A673 (cell line): ENCODE results near the gene RAPGEF4. TPM values are rescaled to one million over a fixed set of nuclear protein-coding genes. Genes with fewer than 3 reads are reported as not detected.

Source experiments
- BruUV-seq: library from RNA; stranded (reverse); fragments of 400-500 nt; replicated peaks from 2 replicates; lab custom pipeline; 2021; lab: Mats Ljungman, UMichigan
- CTCF ChIA-PET: fragments of 300-600 bp; sonication (Branson Sonifier 250); formaldehyde crosslinking; loops from one replicate; lab custom pipeline; 2022; ENCODE audit warnings: antibody characterized with exemption; lab: Charles Lee
- POLR2A ChIA-PET: fragments of 300-600 bp; sonication (Branson Sonifier 250); formaldehyde crosslinking; loops from one replicate; lab custom pipeline; 2022; ENCODE audit warnings: antibody characterized with exemption; ENCODE audit not compliant: low non-redundant PET; lab: Charles Lee
- DNase-seq: peaks from one replicate; pipeline ENCODE4 v3.0.0-alpha.2; 2015; ENCODE audit warnings: low spot score
- H3K27ac ChIP-seq: fragments of 200-600 bp; sonication (generic); 2 replicates; pipeline ENCODE4 v1.5.1; 2016; ENCODE audit warnings: mixed run types, low read depth, mild to moderate bottlenecking, mixed read lengths, antibody characterized with exemption, low read length; ENCODE audit not compliant: poor library complexity, severe bottlenecking
- H3K27me3 ChIP-seq: fragments of 200-600 bp; sonication (generic); replicated peaks from 2 replicates; pipeline ENCODE4 v1.6.1; 2017; ENCODE audit warnings: mixed run types, low read depth, mild to moderate bottlenecking, mixed read lengths, antibody characterized with exemption, low read length; ENCODE audit not compliant: insufficient read depth, poor library complexity
- H3K36me3 ChIP-seq: fragments of 200-600 bp; sonication (generic); 2 replicates; pipeline ENCODE4 v1.6.1; 2016; ENCODE audit warnings: mixed run types, mild to moderate bottlenecking, mixed read lengths, antibody characterized with exemption, low read length; ENCODE audit not compliant: insufficient read depth, poor library complexity, severe bottlenecking
- H3K4me1 ChIP-seq: fragments of 200-600 bp; sonication (generic); 2 replicates; pipeline ENCODE4 v1.6.1; 2017; ENCODE audit warnings: mixed run types, mild to moderate bottlenecking, mixed read lengths, antibody characterized with exemption, low read length; ENCODE audit not compliant: insufficient read depth, poor library complexity, severe bottlenecking
- H3K4me3 ChIP-seq: fragments of 200-600 bp; sonication (generic); 2 replicates; pipeline ENCODE4 v1.5.1; 2016; ENCODE audit warnings: low read depth, mixed run types, mild to moderate bottlenecking, mixed read lengths, low read length; ENCODE audit not compliant: poor library complexity, severe bottlenecking
- H3K9me3 ChIP-seq: fragments of 200-600 bp; sonication (generic); 2 replicates; pipeline ENCODE4 v1.6.1; 2016; ENCODE audit warnings: mixed run types, low read depth, mild to moderate bottlenecking, mixed read lengths, antibody characterized with exemption, low read length; ENCODE audit not compliant: poor library complexity, severe bottlenecking
- EZH2 ChIP-seq: fragments of 200-600 bp; sonication (generic); IDR thresholded peaks from 2 replicates; pipeline ENCODE4 v1.6.1; 2017; ENCODE audit warnings: borderline replicate concordance, low read depth, mild to moderate bottlenecking, mixed read lengths, antibody characterized with exemption, low read length; ENCODE audit not compliant: poor library complexity, severe bottlenecking
- intact Hi-C: fragments of 100-400 bp; cut with micrococcal nuclease; formaldehyde crosslinking; loops from one replicate; pipeline ENCODE4 v1.10.0; 2022; ENCODE audit not compliant: unreplicated experiment
- total RNA-seq: library from RNA; stranded (reverse); gene quantifications from 2 replicates; pipeline ENCODE4 v1.2.3, GENCODE V29; 2021
- TF ChIP-seq, protein P1 (sequence below): fragments of 300-800, 200-600 bp; sonication (generic); conservative IDR thresholded peaks from 2 replicates; pipeline ENCODE4 v1.5.1; 2017; ENCODE audit warnings: low read depth, mild to moderate bottlenecking, antibody characterized with exemption, low read length, moderate library complexity, mixed read lengths

Gene RAPGEF4
- total RNA-seq, 1 experiment from 2014 or later, result 0.26 TPM

DNA sequence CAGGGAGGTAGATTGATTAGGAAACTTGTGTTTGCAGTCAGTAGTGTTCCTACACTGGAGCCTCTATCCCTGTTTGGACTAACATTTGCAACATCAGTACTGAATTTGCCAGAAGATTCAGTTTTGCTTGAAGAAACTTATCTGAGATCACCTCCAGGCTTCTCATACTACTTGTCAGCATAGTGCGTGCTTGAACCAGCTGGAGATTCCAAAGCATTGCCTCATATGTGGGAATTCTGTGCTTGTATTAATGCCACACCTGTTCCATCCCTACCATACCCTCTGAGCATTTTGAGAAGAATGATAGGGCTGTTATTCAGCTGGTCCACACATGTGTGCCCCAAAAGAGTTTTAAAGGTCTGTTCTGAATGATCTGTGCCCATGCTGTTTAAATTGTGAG lies 148.7 kb downstream of the RAPGEF4 start:
- Histone ChIP-seq H3K27me3 (peaks cover 14% of the 10 kb centered on the region), H3K4me1 (no peaks in the 10 kb centered on the region), H3K36me3 (no peaks in the 10 kb centered on the region), H3K9me3 (no peaks in the 10 kb centered on the region), H3K27ac (no peak overlapping the region), H3K4me3 (no peak overlapping the region)
- no peak for DNase-seq
- CTCF ChIA-PET, result no interaction called here
- POLR2A ChIA-PET, result no interaction called here
- intact Hi-C loops, result no loop called here
- BruUV-seq, result no TSS peak
- TF ChIP-seq, protein P1, sequence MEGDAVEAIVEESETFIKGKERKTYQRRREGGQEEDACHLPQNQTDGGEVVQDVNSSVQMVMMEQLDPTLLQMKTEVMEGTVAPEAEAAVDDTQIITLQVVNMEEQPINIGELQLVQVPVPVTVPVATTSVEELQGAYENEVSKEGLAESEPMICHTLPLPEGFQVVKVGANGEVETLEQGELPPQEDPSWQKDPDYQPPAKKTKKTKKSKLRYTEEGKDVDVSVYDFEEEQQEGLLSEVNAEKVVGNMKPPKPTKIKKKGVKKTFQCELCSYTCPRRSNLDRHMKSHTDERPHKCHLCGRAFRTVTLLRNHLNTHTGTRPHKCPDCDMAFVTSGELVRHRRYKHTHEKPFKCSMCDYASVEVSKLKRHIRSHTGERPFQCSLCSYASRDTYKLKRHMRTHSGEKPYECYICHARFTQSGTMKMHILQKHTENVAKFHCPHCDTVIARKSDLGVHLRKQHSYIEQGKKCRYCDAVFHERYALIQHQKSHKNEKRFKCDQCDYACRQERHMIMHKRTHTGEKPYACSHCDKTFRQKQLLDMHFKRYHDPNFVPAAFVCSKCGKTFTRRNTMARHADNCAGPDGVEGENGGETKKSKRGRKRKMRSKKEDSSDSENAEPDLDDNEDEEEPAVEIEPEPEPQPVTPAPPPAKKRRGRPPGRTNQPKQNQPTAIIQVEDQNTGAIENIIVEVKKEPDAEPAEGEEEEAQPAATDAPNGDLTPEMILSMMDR, result no peak
- TF ChIP-seq EZH2, result no peak

DNA sequence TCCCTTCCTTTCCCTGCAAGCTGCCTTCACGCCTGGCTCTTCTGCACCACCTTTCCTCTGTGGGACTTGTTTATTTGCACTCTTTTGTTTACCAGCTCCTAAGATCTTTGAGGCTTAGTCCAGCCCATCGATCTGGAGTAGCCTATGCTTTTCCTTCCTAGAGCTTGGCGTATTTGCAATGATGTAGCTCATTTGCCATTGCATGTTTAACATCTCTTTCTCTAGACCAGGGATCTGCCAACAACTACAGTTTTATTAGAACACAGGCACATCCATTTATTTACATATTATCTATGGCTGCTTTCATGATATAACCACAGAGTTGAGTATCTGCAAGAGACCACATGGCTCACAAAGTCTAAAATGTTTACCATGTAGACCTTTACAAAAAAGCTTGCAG lies 150.4 kb downstream of the RAPGEF4 start:
- no peaks in the 10 kb centered on the region for H3K4me1 ChIP-seq
- H3K36me3 ChIP-seq, result no peaks in the 10 kb centered on the region
- TF ChIP-seq, protein P1, result no peak
- TF ChIP-seq EZH2, result no peak
- BruUV-seq, result no TSS peak
- no peak for DNase-seq
- no peak overlapping the region for H3K4me3 ChIP-seq
- CTCF ChIA-PET, result no interaction called here
- H3K27ac ChIP-seq, result no peak overlapping the region
- H3K27me3 ChIP-seq, result peaks cover 16% of the 10 kb centered on the region
- POLR2A ChIA-PET, result no interaction called here
- intact Hi-C loops, result no loop called here
- H3K9me3 ChIP-seq, result no peaks in the 10 kb centered on the region

DNA sequence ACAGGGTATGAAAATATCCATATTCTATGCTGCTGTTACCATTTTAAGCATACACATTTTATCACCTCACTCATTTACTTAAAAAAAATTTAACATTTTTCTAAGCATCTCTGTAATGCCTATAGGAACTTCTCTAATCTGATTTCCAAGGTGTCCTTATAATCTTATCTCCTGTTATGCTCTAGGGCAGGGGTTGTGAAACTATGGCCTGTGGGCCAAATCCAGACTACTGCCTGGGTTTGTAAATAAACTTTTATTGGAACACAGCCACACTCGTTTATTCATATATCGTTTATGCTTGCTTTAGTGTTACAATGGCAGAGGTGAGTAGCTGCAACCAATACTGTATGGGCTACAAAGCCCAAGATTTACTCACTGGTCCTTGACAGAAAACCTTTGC lies 151.6 kb downstream of the RAPGEF4 start:
- CTCF ChIA-PET, result no interaction called here
- POLR2A ChIA-PET, result no interaction called here
- intact Hi-C loops, result no loop called here

More for the DNA sequence above, 151.6 kb downstream of the RAPGEF4 start:
- BruUV-seq, result no TSS peak
- Histone ChIP-seq H3K4me3 (no peak overlapping the region), H3K4me1 (no peaks in the 10 kb centered on the region), H3K9me3 (no peaks in the 10 kb centered on the region), H3K27ac (no peak overlapping the region), H3K36me3 (no peaks in the 10 kb centered on the region), H3K27me3 (peaks cover 27% of the 10 kb centered on the region)
- DNase-seq, result no peak
- TF ChIP-seq, protein P1, result no peak
- TF ChIP-seq EZH2, result no peak
